ENCODE results near the gene MPDU1.

DNA sequence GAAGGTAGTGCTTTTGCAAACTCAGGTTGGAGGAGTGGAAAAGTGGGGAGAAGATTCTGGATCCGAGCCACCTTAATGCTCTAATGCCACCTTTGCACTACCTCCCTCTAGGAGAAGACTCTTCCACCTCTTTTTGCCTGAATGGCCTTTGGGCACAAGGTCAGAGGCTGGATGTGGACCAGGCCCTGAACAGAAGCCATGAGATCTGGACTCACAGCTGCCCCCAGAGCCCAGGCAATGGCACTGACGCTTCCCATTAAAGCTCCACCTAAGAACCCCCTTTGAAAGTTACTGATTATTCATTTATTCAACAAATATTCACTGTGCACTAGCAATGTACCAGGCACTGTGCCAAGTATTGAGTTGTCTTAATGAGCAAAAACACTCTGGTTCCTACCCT is 49.4 kb downstream of the MPDU1 start:
- TF ChIP-seq, protein P1, sequence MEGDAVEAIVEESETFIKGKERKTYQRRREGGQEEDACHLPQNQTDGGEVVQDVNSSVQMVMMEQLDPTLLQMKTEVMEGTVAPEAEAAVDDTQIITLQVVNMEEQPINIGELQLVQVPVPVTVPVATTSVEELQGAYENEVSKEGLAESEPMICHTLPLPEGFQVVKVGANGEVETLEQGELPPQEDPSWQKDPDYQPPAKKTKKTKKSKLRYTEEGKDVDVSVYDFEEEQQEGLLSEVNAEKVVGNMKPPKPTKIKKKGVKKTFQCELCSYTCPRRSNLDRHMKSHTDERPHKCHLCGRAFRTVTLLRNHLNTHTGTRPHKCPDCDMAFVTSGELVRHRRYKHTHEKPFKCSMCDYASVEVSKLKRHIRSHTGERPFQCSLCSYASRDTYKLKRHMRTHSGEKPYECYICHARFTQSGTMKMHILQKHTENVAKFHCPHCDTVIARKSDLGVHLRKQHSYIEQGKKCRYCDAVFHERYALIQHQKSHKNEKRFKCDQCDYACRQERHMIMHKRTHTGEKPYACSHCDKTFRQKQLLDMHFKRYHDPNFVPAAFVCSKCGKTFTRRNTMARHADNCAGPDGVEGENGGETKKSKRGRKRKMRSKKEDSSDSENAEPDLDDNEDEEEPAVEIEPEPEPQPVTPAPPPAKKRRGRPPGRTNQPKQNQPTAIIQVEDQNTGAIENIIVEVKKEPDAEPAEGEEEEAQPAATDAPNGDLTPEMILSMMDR (IDR thresholded peaks at IDR 0.05) = no peak
- TF ChIP-seq EP300 (IDR thresholded peaks at IDR 0.05) (no peak), POLR2AphosphoS5 (IDR thresholded peaks at IDR 0.05) (no peak), POLR2A (IDR thresholded peaks at IDR 0.05; ENCODE audit: low read depth) (no peak)

Data from esophagus muscularis mucosa (tissue), 4 donors.